GM19351 (cell line): ENCODE data around the gene TBKBP1.
"Not testable (repeated sequence)": the region's sequence is repeated elsewhere in the genome, so short reads cannot be mapped to it uniquely, and the experiment has no call there.

Experiments used
- ATAC-seq: cut with Tn5 transposase; IDR thresholded peaks from one replicate; pipeline ENCODE4 v1.9.1; 2021; ENCODE audit warnings: mild to moderate bottlenecking, moderate library complexity; ENCODE audit not compliant: unreplicated experiment

The TBKBP1 gene

GRCh38 chr17:47676510-47677165 lies 17.3 kb upstream of the TBKBP1 start:
- no peak for ATAC-seq

GRCh38 chr17:47678196-47678595 lies 15.8 kb upstream of the TBKBP1 start:
- no peak for ATAC-seq

- ATAC-seq: no peak
These were observed 11.8 kb upstream of the TBKBP1 start for GRCh38 chr17:47682138-47682537.

- ATAC-seq: not testable (repeated sequence)
These were observed 11.2 kb upstream of the TBKBP1 start for GRCh38 chr17:47682727-47683126.

GRCh38 chr17:47684025-47684424 lies 9.9 kb upstream of the TBKBP1 start:
- ATAC-seq: no peak

- ATAC-seq: no peak
These were observed 9.3 kb upstream of the TBKBP1 start for GRCh38 chr17:47684535-47685193.

- no peak for ATAC-seq
These were observed 8.2 kb upstream of the TBKBP1 start for GRCh38 chr17:47685556-47686275.

GRCh38 chr17:47686276-47686635 lies 7.7 kb upstream of the TBKBP1 start:
- ATAC-seq: no peak

GRCh38 chr17:47686664-47687327 lies 7.2 kb upstream of the TBKBP1 start:
- no peak for ATAC-seq

GRCh38 chr17:47687328-47687690 lies 6.7 kb upstream of the TBKBP1 start:
- no peak for ATAC-seq

- no peak for ATAC-seq
These were observed 6.2 kb upstream of the TBKBP1 start for GRCh38 chr17:47687748-47688147.

GRCh38 chr17:47690121-47690520 lies 3.8 kb upstream of the TBKBP1 start:
- no peak for ATAC-seq

- no peak for ATAC-seq
These were observed 1.6 kb upstream of the TBKBP1 start for GRCh38 chr17:47692137-47692894.

- no peak for ATAC-seq
These were observed 848 bp upstream of the TBKBP1 start for GRCh38 chr17:47692895-47693730.

- ATAC-seq: no peak
These were observed 844 bp downstream of the TBKBP1 start for GRCh38 chr17:47694581-47695428.

- ATAC-seq: no peak
These were observed 1.7 kb downstream of the TBKBP1 start for GRCh38 chr17:47695429-47696376.

GRCh38 chr17:47696717-47697642 lies 3.0 kb downstream of the TBKBP1 start:
- no peak for ATAC-seq
